Suppressor macrophage treated with lipopolysaccharide for 1 hour (primary cell): ENCODE measurements around the gene RBP3.
"Not testable (repeated sequence)": the region's sequence is repeated elsewhere in the genome, so short reads cannot be mapped to it uniquely, and the experiment has no call there.

Experiments
- DNase-seq, 3 donors: peaks; one replicate each; pipeline ENCODE4 v3.0.0-alpha.2; 2020 to 2022

RBP3 gene

DNA sequence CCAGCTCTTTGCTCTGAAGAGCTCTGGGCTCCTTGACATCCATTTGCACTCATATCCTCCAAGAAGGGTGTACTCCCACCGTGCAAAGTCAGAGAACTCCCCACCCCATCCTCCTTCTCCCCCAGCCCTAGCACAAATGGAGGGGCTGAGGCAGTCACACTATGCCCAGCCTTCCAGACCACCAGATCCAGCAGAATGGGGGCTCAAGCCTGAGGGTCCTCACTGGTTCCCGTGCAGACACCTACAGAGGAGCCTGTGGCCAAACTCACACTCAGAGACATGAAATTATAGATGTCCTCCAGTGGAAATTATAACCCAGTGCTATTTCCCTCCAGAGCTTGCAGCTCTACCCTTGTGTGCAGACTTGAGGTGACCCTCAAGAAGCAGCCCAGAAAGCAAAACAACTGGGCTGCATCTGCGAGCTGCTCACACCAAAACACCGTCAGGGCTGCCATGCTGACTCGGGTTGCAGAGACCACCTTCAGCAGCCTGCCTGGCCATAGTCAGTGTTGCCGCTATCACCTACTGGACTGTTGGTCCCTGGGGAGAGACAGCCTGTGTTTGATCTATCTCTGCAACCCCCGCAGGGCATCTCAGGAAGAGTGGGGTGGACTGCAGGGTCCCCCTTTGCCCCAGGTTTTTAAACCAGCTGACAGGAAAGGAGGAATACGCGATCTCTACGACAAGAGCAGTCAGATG is 28.5 kb downstream of the RBP3 start:
- no peak for DNase-seq

DNA sequence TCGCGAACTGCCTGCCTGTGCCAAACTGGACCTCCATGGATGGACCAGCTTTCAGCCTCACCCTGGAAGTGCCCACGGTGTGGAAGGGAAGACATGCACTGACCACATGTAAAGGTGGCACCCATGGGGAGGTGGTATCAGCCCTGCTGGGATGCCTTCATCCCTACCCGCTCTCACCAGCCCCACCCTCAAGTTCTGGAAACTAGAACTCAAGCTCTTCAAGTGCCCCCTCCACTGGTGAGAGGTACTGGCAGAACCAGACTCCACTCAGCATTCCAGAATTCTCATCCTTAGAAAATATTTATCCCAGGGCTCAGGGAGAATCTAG is 30.0 kb downstream of the RBP3 start:
- DNase-seq: no peak

GRCh38 chr10:47378606-47379444 is 30.7 kb downstream of the RBP3 start:
- no peak for DNase-seq

GRCh38 chr10:47379445-47379785 is 31.3 kb downstream of the RBP3 start:
- DNase-seq: no peak

- DNase-seq: no peak
Measured at GRCh38 chr10:47379901-47380300, 31.7 kb downstream of the RBP3 start.

- no peak for DNase-seq
Measured at GRCh38 chr10:47380341-47381102, 32.4 kb downstream of the RBP3 start.

DNA sequence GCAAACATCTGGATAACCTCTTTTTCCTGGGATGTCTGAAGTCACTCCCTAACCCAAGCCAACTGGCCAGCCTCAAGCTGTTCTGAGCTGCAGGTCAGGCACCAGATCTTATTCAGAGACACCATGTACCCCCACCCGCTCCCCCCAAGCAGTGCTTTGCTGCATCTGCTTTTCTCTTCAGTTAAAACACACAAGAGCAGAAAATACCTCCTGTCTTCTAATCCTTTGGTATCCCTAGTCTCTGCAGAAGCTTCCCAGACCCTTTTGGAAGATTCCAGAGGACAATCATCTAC is 32.9 kb downstream of the RBP3 start:
- DNase-seq: no peak

- no peak for DNase-seq
Measured at GRCh38 chr10:47381427-47382379, 33.5 kb downstream of the RBP3 start.

DNA sequence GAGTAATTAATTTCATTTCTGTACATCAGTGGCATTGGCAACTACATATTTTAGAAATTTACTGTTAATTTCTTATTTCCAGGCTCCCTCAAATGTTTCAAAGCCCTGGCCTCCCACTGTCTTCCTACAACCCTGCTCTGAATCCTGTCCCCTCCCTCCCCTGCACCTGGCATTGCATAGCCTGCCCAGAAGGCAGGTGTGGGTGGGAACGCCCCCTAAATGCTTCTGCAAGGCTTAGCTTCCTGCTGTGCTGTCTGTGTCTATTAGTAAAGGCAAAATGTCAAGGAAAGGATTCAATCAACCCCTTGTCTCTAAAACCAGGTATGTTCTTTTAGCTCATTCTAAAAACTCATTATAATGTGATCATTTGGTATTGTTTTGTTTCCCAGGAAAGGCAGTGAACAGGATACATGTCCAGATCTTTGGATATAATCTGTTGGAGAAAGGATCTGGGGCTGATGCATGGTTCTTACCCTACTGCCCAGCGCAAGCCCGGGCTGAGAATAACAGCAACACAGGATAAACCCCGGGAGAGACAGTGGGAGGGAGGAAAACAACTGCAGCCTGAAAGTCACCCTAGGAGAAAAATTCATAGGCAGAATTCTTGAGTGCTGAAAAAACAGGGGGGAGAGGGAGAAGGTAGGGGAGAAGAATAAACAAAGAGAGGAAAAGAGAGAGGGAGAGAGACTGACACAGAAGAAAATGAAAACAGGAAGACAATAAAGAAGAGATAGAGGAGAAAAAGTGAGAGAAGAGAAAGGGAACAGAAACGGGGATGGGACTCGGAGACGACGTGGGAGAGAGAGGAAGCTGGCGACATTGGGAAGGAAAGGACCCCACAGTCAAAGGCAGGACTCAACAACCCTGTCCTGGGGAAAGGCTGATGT is 35.3 kb downstream of the RBP3 start:
- DNase-seq: no peak

DNA sequence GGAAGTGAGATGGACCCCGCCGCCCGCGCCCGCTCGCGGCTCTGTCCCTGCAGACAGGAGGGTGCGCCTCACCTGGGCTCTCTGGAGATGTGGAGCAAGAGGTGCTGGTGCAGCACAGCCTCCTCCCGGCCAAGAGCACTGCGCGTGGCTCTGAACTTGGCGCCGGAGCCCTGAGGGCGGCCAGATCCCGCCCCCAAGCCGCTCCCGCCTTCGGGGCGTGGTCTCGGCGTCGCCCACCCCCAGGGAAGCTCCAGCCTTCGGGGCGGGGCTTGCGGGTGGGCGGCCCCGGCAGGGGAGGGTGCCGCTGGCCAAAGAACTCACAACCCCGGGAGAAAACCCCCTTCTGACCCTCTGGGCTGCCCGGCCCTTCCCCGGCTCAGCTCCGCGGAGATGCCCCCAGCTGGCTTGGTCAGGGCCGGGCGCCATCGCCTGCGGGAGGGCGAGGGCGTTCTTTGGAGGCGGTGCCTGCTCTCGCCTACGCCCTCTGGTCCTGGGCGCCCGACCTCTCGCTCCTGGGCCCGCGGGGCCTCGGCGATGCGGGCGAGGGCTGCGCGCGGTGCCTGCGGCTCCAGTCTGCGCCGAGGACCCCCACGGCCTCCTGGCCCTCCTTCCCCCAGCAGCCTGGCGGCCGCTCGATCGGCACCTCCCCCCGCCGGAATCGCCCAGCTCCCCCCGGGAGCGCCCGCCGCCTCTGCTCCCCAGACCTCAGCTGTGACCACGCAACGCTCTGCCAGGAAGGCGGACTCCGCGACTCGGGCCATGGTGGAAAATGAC is 36.2 kb downstream of the RBP3 start, which contains the start of gene ZNF488:
Gene ZNF488 (minus strand): TSS at position 146 of the 774 bp plus-strand sequence. CDS start 15,464 bp downstream, outside the sequence.
- peak; percentile 82 to 93 (median 89) for DNase-seq

DNA sequence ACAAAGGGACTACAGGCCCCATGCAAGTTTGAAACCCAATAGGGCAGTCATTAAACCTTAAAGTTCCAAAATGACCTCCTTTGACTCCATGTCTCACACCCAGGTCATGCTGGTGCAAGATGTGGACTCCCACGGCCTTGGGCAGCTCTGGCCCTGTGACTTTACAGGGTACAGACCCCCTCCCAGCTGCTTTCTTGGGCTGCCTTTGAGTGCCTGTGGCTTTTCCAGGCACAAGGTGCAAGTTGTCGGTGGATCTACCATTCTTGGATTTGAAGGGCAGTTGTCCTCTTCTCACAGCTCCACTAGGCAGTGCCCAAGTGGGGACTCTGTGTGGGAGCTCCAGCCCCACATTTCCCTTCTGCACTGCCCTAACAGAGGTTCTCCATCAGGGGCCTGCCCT is 37.9 kb downstream of the RBP3 start:
- DNase-seq: not testable (repeated sequence)

GRCh38 chr10:47388879-47389278 is 40.7 kb downstream of the RBP3 start:
- no peak for DNase-seq

DNA sequence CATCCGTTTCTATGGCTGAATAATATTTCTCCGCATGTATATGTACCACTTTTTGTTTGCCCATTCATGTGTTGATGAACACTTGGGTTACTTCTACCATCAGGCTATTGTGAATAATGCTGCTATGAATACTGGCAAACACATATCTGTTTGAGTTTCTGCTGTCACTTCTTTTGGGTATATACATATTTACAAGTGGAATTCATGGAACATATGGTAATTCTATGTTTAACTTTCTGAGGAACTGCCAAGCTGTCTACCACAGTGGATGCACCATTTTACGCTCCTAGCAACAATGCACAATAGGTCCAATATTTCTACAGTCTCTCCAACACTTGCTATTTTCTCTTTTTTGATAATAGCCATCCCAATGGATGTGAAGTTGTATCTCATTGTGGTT is 41.5 kb downstream of the RBP3 start:
- DNase-seq: no peak

- DNase-seq: no peak
Measured at GRCh38 chr10:47396311-47396717, 48.2 kb downstream of the RBP3 start.

GRCh38 chr10:47397256-47397655 is 49.1 kb downstream of the RBP3 start:
- DNase-seq: no peak

- DNase-seq: no peak
Measured at GRCh38 chr10:47400251-47400650, 52.1 kb downstream of the RBP3 start.

DNA sequence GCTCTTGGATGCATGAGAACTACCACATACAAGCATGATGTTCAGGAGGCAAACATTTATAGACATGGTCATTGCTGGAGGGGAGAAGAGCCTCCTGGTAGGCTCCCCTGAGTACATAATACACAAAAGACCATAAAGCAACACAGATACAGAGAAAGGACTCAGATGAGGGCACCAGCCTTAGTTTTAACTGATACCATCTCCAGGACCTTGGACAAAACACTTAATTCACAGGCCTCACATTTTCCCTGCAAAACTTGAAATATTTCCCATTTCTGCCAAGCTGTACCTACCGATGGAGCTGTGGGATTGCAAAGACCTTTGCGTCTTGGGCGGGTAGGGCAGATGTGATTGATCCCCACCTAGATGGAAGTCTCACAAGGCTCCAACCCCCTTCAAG is 52.6 kb downstream of the RBP3 start:
- no peak for DNase-seq

DNA sequence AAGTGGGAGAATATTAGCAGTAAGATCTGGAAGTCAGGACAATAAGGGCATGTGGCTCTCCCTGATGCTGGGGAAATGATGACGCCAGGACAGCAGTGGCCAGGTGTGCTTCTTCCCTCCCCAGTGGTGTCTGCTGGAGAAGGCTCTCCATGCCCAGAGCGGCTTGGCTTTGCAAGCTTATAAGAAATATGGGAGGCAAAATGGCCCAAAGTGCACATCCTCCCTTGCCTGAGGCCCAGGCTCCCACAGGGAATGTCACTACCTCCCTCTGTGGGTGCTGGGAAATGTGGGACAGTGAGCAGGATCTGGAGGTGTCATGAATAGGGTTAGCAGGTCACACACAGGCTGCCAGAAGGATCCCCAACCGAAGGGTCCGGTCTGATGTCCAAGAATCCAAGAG is 53.0 kb downstream of the RBP3 start:
- DNase-seq: no peak

DNA sequence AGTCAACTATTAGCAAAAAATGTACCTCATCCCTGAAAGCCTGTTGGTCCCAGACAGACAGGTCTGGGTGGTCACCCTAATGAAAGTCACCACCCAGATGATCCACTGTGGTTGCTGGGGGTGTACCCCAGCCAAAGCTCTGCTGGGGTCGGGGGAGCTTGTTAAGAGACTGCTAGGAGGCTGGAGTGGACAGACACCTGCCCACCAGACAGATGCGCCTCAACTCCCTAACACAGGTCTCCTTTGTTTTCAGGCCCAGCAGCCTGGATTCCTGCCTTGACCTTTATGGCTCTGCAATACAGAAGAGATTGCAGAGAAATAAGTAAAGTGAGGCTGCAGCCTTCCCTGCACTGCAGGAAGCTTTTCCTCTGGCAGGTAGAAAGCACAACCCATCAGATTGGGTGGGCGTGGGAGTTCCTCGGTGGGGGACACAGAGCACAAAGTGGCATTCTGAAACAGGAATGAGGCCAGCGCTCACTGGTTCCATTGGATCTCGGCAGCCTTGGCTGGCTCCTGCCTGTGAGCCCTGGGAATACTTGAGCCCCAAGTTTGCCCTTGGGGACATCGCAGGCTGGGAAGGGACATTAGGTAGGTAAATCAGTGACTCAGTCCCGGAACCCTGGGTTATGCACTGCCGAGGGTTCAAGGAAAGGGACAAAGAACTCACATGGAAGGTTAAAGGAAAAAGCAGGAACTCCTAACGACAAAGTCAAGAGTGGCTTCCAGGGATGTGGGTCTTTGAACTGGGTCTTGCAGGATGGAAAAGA is 53.9 kb downstream of the RBP3 start:
- no peak for DNase-seq

DNA sequence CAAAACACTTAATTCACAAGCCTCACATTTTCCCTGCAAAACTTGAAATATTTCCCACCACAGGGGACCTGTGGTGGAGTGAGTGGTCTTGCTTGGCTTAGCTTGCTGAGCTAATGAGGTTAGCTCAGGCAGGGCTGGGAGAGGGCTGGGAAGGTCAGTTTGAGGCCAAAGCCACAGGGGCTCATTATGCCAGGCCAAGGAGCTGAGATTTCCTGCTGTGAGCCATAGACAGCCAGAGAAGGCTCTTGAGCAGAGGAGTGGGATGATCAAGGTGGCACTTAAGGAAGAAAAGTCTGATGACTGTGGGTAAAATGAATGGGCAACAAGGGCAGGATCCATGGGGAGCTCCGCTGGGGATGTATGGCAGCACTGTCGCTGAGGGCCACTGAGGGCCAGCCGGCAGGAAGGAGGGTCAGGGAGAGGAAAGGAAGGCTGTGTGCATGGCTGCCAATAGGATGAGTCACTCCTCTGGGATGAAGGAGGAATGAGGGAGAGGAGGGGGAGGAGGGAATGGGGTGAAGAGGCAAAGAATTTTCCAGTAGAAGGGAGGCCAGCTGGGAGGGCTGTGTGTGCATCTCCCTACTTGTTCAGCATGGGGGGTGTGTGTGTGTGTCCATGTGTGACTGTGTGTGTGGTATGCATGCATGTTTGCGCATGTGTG is 54.6 kb downstream of the RBP3 start:
- DNase-seq: no peak
